ENCODE measurements around the gene TAS1R3. TPM values are rescaled to one million over a fixed set of nuclear protein-coding genes. Genes with fewer than 3 reads are reported as not detected.

Gene TAS1R3
- total RNA-seq, 4 donors from 2014 or later, result 0.38 to 1.4 (median 0.79) TPM

DNA sequence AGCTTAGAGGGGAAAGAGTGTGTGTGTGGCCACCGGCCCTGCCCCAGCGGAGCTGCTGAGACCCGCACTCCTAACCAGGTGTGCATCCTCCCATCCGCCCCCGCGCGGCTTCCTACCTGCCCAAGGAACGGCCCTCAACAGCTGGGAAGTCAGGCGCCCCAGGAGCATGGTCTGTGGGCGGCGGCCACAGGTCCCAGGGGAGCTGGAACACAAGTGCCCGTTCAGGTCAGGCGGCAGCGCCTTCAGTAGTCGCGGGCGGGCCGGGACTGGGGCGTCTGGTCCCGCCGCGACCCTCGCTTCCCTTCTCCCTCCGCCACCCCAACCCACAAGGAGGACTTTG is 43.5 kb downstream of the TAS1R3 start:
- peak overlapping the region; percentile 92 for H3K4me3 ChIP-seq (ENCODE audit: low read depth, poor library complexity, severe bottlenecking)
- TF ChIP-seq CTCF (IDR thresholded peaks at IDR 0.05), result no peak
- TF ChIP-seq POLR2A (IDR thresholded peaks at IDR 0.05), result no peak
- no peak for DNase-seq (ENCODE audit: low spot score in 2 of 2)
- intact Hi-C loops (cut with DNase I; ENCODE audit: low total_unique reads), result no loop called here
- WGBS, 2 donors, result 0 to 2% methylated on average over 16 to 18 of the region's 24 CpGs

- intact Hi-C loops (cut with DNase I; ENCODE audit: low total_unique reads), result no loop called here
- peak within 1 kb of the TSS; percentile 92 for H3K4me3 ChIP-seq (ENCODE audit: low read depth, poor library complexity, severe bottlenecking)
- DNase-seq (ENCODE audit: low spot score in 2 of 2), result peak; percentile 99
- no peak for TF ChIP-seq POLR2A (IDR thresholded peaks at IDR 0.05)
- WGBS, 2 donors, result 0% methylated on average over 44 to 62 of the region's 85 CpGs
These were observed 44.0 kb downstream of the TAS1R3 start, which contains the start of gene AURKAIP1 for GRCh38 chr1:1374929-1375662. Gene AURKAIP1 (minus strand): TSS chr1:1375207. CDS start chr1:1374756, 451 bp downstream.

DNA sequence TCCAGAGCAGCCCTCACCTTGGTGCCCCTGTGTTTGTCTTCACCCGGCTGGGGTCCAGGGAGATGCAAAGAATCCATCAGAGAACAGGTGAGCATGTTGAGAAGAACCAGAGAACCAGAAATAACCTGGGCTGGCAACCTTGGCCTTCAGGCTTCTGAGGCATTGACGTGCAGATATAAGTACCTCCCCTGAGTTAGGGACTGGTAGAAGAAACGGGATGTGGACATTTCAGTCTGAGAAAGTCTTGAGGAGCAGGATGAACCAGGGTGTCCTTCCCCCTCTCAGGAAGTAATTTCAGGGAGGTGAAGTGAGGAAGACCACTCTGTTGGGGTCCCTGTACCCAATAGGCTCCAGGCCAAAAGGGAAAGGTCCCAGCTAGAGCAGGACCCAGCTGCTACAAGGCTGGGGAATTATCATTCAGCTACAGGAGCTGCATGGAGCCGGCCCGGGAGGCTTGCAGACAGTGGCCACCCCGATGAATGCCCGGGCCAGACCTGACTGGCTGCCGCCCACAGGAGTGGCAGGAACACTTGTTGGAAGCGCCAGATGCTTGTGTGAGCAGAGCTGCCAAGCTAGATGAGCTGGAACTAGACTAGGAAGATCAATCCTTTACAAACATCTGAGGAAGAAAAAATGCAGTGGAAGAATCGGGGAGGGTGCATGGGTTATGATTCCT is 45.6 kb downstream of the TAS1R3 start:
- intact Hi-C loops (cut with DNase I; ENCODE audit: low total_unique reads), result no loop called here
- no peak overlapping the region for H3K4me3 ChIP-seq (ENCODE audit: low read depth, poor library complexity, severe bottlenecking)
- 73 to 83% methylated on average over 10 of the region's 10 CpGs for WGBS, 2 donors
- TF ChIP-seq POLR2A (IDR thresholded peaks at IDR 0.05) (no peak), CTCF (IDR thresholded peaks at IDR 0.05) (no peak)
- no peak for DNase-seq (ENCODE audit: low spot score in 2 of 2)

DNA sequence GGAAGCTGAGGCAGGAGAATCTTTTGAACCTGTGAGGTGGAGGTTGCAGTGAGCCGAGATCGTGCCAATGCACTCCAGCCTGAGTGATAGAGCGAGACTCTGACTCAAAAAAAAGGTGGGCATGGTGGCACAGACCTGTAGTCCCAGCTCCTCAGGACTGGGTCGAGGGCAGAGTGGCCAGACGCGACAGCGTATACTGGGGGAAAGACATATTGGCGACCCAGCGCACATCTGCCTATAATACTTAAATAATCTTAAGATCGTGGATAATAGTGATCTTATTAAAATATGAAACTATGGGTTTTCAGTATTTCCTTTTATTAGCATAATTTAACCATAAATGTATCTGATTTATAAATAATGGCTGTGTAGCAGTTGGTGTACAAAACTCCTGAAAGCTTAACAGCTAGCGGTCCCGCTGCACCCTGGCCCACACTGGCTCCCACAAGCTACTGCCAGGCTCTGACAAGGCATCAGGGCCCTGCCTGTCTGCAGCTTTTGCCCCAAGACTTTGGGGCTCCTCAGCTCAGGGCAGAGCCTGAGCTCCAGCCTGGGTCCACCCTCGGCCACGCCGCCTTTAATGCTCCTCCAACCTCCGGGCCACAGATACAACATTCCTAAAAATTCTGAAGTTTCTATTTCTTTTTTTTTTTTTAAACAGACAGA is 46.6 kb downstream of the TAS1R3 start:
- WGBS, 2 donors, result 90 to 94% methylated on average over 16 of the region's 16 CpGs
- intact Hi-C loops (cut with DNase I; ENCODE audit: low total_unique reads), result no loop called here
- H3K4me3 ChIP-seq (ENCODE audit: low read depth, poor library complexity, severe bottlenecking), result no peak overlapping the region
- TF ChIP-seq POLR2A (IDR thresholded peaks at IDR 0.05) (no peak), CTCF (IDR thresholded peaks at IDR 0.05) (no peak)
- no peak for DNase-seq (ENCODE audit: low spot score in 2 of 2)

GRCh38 chr1:1380860-1381259 is 49.8 kb downstream of the TAS1R3 start:
- 89 to 94% methylated on average over 13 of the region's 16 CpGs for WGBS, 2 donors
- no peak overlapping the region for H3K4me3 ChIP-seq (ENCODE audit: low read depth, poor library complexity, severe bottlenecking)
- no peak for TF ChIP-seq POLR2A (IDR thresholded peaks at IDR 0.05)
- no peak for TF ChIP-seq CTCF (IDR thresholded peaks at IDR 0.05)
- DNase-seq (ENCODE audit: low spot score in 2 of 2), result no peak
- intact Hi-C loops (cut with DNase I; ENCODE audit: low total_unique reads), result no loop called here

DNA sequence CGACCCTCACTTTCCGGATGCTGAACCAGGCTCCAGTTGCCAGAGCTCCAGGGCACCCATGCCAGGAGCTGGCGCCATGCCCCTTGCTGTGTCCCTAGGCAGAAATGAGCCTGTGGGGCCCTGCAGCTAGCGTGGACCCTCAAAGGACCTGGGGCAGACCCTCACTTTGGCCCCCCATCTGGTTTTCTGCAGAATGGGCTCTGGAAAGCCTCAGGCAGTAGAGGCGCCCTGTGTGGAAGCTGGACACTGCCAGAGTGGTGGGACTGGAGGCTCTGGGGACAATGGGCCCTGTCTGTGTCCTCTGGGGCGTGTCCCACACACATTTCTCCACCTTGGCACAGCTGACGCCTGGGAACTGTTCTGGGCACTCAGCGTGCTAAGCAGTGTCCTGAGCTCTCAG is 50.2 kb downstream of the TAS1R3 start:
- intact Hi-C loops (cut with DNase I; ENCODE audit: low total_unique reads), result no loop called here
- no peak overlapping the region for H3K4me3 ChIP-seq (ENCODE audit: low read depth, poor library complexity, severe bottlenecking)
- DNase-seq (ENCODE audit: low spot score in 2 of 2), result no peak
- TF ChIP-seq CTCF (IDR thresholded peaks at IDR 0.05) (no peak), POLR2A (IDR thresholded peaks at IDR 0.05) (no peak)
- WGBS, 2 donors, result 72 to 85% methylated on average over 5 to 6 of the region's 8 CpGs

Measured in lower leg skin (tissue), 4 donors.